Fibroblast of skin of left quadriceps (primary cell): ENCODE data around the gene MYL6.

ENCODE experiments used
- DNase-seq, 2 experiments: peaks; one replicate each; pipeline ENCODE4 v3.0.0-alpha.2; 2013; ENCODE audit warnings: low read depth in 2 of 2

MYL6 gene

GRCh38 chr12:56189099-56189917 lies 31.1 kb downstream of the MYL6 start, which contains the start of gene SMARCC2:
Gene SMARCC2 (minus strand): TSS chr12:56189483. CDS start chr12:56189461, 22 bp downstream.
- DNase-seq: peak; percentile 64 to 67

GRCh38 chr12:56189918-56190694 lies 31.9 kb downstream of the MYL6 start:
- peak; percentile 73 to 76 for DNase-seq

DNA sequence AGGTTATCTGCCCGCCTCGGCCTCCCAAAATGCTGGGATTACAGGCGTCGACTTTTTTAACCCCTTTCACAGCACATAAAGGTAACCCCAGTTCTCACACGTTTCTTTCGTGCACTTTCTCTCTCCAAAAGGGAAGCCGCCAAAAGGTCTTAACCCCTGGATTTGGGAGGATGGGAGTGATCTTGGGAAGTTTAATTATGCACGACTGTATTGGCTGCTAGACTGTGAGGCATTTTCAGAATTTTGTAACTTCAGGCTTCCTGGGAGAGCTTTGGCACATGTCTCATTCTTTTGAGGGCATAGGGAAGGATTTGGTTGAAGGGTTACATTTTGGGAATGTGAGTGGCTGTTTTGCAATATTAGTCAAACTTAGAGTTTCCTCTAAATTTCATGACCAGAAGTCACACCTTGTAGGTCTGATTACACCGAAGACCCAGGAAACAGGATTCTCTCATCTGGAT lies 32.6 kb downstream of the MYL6 start:
- DNase-seq: no peak

DNA sequence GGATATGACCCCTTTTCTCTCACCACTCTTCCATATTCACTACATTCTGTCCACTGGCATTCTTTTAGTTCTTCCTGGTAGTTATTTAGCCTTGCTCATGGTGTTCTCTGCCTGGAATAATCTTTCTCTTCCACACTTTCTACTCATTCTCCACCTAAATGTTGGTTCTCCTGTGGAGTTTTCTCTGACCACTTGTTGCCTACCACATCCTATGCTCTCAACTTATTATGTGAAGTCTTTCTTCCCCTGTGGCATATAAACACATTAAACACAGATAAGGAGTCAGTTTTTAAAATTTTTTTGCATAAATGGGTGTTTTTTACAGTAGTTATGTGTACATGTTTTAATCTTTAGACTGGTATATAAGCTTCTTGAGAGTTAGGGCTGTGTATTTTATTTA lies 34.4 kb downstream of the MYL6 start:
- no peak for DNase-seq

DNA sequence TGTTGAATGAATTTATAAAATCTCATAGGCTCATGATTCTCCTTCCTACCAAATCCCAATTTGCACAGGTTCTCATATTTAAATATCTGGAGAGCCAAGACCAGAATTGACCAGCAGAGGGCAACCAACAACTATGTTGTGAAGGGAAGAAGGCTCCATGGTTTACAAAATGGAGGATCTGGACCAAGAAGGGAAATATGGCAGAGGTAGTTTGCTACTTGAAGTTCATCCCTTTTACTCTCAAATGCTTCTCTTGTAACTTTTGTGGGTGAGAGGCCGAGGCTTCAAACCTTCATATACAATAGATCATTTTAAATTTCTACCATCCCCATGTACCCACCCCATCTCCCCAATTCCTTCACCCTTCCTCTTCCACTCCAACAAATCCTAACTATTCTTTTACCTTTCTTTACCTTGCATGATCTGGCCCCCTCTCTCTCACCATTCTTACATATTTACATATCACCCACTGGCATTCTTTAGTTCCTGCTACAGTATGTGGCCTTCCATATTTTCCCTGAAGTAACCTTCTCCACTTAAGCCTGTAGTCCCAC lies 34.9 kb downstream of the MYL6 start:
- DNase-seq: peak; percentile 68 to 70

DNA sequence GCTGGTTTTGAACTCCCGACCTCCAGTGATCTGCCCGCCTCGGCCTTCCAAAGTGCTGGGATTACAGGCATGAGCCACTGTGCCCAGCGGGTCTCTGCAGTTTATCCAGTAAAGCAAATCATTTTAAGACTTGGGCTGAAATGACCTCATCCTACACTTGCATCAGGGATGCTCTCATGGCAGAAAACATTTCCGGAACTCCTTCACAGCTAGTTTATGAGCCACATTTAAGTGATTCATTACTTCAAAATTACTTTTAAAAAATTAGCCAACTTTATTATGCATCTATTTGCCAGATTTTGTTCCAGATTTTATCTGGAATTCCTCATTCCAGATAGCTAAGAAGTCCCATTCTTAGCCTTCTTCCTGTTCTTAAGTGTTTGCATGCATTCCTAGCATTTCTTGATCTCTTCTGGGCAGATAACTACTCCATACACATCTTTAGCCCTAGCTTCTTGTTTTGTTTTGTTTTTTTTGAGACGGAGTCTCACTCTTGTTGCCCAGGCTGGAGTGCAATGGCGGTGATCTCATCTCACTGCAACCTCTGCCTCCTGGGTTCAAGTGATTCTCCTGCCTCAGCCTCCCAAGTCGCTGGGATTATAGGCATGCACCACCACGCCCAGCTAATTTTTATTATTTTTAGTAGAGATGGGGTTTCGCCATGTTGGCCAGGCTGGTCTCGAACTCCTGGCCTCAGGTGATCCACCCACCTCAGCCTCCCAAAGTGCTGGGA lies 38.8 kb downstream of the MYL6 start:
- DNase-seq: peak; percentile 81 to 83

- no peak for DNase-seq
Observed at GRCh38 chr12:56197921-56198635, 39.9 kb downstream of the MYL6 start.

DNA sequence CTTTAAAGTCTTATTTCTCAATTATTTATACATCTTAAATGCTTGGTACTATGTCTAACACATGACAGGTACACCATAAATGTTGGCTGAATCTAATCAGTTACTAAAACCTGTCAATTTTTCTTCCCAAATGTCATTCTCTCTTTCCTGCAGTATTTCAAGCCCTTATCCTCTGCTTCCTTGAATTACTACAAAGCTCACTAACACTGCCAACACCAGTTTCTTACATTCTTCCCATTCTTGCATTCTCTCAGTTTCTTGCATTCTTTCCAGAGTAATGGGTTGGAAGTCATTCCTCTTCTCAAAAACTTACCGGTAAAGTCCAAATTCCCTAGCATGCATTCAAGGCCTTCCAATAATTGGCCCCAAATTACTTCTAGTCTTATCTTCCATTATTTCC lies 40.7 kb downstream of the MYL6 start:
- DNase-seq: no peak

GRCh38 chr12:56202366-56202765 lies 44.2 kb downstream of the MYL6 start:
- no peak for DNase-seq

DNA sequence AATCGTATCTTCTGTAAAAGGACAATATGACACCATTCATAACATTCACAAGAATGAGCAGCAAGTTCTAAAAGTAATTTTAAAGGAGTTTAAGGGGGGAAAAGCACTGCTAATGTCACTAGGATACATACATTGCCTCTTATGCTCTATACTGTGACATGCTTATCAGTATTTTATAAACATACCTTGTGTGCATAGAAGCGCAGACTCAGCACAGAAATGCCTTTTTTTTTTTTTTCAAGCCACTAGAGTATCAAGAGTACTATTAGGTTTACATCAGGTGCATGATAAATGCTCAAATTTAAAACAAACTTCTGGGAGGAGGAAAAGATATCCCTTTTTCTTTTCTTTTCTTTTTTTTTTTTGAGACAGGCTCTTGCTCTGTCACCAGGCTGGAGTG lies 44.7 kb downstream of the MYL6 start:
- no peak for DNase-seq

DNA sequence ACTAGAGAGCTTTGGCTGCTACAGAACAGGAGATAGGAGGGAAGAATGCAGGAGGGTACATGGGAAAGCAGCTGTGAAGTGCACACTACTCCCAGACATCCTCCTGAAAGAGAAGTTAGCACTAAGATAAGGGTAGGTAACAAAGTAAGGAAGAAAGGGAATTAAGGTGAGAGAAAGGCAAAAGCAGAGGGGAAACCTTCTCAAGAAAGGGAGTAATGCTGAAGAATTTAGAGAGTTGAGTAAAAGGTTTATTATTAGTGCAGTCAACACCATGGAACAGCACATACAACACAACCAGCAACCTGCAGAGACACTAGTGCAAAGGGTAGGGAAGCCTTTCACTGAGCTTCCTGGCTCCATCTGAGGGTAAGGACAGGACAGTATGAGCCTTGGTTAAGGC lies 46.1 kb downstream of the MYL6 start:
- no peak for DNase-seq

GRCh38 chr12:56205445-56205844 lies 47.3 kb downstream of the MYL6 start:
- DNase-seq: no peak

- DNase-seq: peak in 1 of 2 experiments; percentile 12
Observed at GRCh38 chr12:56206452-56207166, 48.5 kb downstream of the MYL6 start.

DNA sequence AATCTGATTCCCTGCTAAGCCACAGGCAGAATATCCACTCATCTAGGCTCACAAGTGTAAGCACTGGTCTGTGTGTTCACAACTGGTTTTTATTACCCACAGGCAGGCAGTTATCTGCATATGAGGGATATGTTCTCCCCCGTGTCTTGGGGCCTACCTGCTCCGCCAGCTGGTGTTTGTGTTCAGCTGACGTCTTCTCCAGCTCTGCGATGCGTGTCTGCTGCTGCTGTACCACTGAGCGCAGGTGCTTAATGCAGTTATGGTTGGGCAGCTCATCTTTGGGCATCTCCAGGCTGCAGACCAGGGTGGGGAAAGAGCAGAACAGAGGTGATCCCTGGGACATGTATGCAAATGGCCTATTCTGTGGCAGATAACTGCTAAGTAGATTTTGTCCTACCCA lies 49.8 kb downstream of the MYL6 start:
- no peak for DNase-seq
